HUES48 (cell line): Measurements from ENCODE around the gene SLC17A6.

Experiments used
- H3K27ac ChIP-seq: one replicate; pipeline ENCODE4 v1.7.0; 2013; ENCODE audit warnings: low read depth, low read length, inconsistent platforms
- H3K27me3 ChIP-seq: 2 replicates; pipeline ENCODE4 v1.6.1; 2013; ENCODE audit warnings: mild to moderate bottlenecking, low read length; ENCODE audit not compliant: control insufficient read depth, insufficient read depth
- H3K36me3 ChIP-seq: 2 replicates; pipeline ENCODE4 v1.6.1; 2013; ENCODE audit warnings: low read length; ENCODE audit not compliant: control insufficient read depth, insufficient read depth
- H3K4me1 ChIP-seq: 2 replicates; pipeline ENCODE4 v1.6.1; 2013; ENCODE audit warnings: mild to moderate bottlenecking, low read length; ENCODE audit not compliant: control insufficient read depth, insufficient read depth
- H3K4me3 ChIP-seq: 2 replicates; pipeline ENCODE4 v1.5.1; 2013; ENCODE audit warnings: mild to moderate bottlenecking, low read depth, low read length
- H3K9ac ChIP-seq: 2 replicates; pipeline ENCODE4 v1.6.1; 2013; ENCODE audit warnings: mild to moderate bottlenecking, low read depth, low read length, moderate library complexity
- H3K9me3 ChIP-seq: 2 replicates; pipeline ENCODE4 v1.6.1; 2013; ENCODE audit warnings: low read length; ENCODE audit not compliant: control insufficient read depth, insufficient read depth

SLC17A6 gene

DNA sequence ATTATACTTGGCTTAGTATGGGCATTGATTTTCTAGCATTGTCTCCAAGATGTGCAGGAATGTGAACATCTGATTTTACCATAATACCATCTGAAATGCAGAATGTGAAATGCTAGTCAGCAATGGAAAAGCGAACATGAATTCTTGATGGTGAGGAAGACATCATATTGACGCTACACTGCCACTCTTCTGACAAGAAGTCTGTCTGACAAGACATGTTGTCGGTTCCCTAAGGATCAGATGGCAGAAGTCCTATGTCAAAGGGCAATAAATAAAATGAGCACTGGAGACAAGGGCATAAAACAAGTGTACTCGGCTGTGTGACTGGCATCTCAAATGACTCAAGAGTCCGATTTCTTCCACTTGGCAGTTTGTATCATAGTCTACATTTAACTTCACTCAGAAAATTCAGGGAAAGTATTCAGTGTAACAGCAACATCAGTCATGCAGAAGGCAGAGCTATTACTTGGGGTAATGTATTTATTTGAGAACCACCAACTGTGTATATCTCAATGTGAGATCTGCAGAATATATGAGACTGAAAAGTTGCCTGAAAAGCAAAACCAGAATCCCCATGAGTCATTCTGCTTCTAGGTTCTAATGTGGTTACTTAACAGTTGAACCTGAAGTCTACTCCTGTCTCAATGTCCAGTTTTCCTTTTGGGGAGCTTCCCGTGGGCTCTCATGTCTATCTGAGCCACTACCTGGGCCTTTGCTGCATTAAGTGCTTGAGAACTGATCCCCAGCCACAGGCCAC, 51.5 kb downstream of the SLC17A6 start:
- H3K27me3 ChIP-seq = no peaks in the 10 kb centered on the region
- no peaks in the 10 kb centered on the region for H3K9me3 ChIP-seq
- no peak overlapping the region for H3K9ac ChIP-seq
- no peak overlapping the region for H3K4me3 ChIP-seq
- H3K36me3 ChIP-seq = no peaks in the 10 kb centered on the region
- H3K4me1 ChIP-seq = no peaks in the 10 kb centered on the region
- no peak overlapping the region for H3K27ac ChIP-seq

DNA sequence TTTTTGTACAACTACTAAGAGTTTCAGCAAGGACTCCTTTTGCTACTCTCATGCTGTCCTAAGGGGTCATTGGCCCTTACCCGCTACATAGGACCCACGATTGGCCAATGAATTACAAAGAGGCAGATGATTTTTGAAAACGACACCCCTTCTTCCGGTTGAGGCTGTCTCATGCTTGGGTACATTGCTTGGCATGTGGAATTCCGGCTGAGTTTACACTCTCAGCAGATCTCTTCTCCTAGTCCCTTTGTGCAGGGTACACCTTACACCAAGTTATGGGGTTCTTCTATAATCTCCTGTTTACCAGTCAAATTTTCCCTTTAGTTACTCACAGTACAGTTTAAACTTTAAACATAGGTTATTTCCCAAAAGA, 52.1 kb downstream of the SLC17A6 start:
- no peaks in the 10 kb centered on the region for H3K4me1 ChIP-seq
- no peak overlapping the region for H3K9ac ChIP-seq
- no peaks in the 10 kb centered on the region for H3K36me3 ChIP-seq
- no peak overlapping the region for H3K27ac ChIP-seq
- H3K4me3 ChIP-seq = no peak overlapping the region
- no peaks in the 10 kb centered on the region for H3K27me3 ChIP-seq
- H3K9me3 ChIP-seq = no peaks in the 10 kb centered on the region

DNA sequence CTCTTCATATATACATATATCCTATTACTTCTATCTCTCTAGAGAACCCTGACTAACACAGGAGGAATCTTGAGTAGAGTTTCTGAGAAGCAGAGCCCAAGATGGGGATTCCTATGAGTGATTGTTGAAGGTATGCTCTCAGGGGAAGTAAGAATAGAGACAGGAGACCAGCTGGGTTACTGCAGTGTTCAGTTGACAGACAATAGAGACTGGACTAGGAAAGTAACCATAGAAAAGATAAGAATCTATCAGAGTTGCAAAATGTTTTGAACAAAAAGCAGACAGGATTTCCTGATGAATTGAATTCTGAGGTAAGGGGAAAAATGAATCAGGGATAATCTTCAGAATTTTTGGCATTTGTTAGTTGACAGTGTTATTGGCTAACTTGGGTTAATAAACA, 54.4 kb downstream of the SLC17A6 start:
- H3K27ac ChIP-seq = no peak overlapping the region
- H3K4me1 ChIP-seq = no peaks in the 10 kb centered on the region
- H3K36me3 ChIP-seq = no peaks in the 10 kb centered on the region
- H3K9ac ChIP-seq = no peak overlapping the region
- H3K9me3 ChIP-seq = no peaks in the 10 kb centered on the region
- no peaks in the 10 kb centered on the region for H3K27me3 ChIP-seq
- H3K4me3 ChIP-seq = no peak overlapping the region

DNA sequence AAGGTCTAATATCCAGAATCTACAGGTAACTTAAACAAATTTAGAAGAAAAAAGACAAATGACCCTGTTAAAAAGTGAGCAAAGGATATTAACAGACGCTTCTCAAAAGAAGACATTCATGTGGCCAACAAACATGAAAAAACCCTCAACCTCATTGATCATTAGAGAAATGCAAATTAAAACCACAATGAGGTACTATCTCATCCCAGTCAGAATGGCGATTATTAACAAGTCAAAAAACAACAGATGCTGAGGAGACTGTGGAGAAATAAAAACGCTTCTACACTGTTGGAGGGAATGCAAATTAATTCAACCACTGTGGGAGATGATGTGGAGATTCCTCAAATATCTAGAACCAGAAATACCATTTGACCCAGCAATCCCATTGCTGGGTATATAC, 67.2 kb downstream of the SLC17A6 start:
- H3K27ac ChIP-seq = no peak overlapping the region
- peaks cover 9% of the 10 kb centered on the region; the same call in 1 of the 2 replicates for H3K4me1 ChIP-seq
- H3K4me3 ChIP-seq = no peak overlapping the region
- no peaks in the 10 kb centered on the region for H3K27me3 ChIP-seq
- no peak overlapping the region for H3K9ac ChIP-seq
- no peaks in the 10 kb centered on the region for H3K9me3 ChIP-seq
- H3K36me3 ChIP-seq = no peaks in the 10 kb centered on the region

DNA sequence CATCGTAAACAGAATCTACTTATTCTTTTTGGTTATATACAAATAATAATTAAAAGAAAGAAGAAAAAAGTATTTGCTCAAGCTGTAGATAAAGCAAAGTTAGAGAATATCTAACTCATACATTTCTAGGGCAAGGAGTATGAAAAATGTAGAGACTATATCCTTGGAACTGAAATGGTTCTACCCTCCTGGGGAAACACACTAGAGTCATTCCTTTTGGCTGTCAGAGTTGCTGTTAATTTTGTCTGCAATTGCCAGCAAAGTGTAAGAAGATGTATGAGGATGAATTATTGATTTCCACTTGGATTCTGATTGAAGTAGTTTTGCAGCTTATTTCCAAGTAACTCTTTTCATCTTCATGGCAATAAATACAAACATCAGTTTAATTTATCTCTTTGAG, 69.1 kb downstream of the SLC17A6 start:
- no peak overlapping the region for H3K27ac ChIP-seq
- no peak overlapping the region for H3K9ac ChIP-seq
- no peaks in the 10 kb centered on the region for H3K27me3 ChIP-seq
- no peaks in the 10 kb centered on the region for H3K9me3 ChIP-seq
- no peaks in the 10 kb centered on the region for H3K36me3 ChIP-seq
- H3K4me3 ChIP-seq = no peak overlapping the region
- peaks cover 9% of the 10 kb centered on the region; the same call in 1 of the 2 replicates for H3K4me1 ChIP-seq

DNA sequence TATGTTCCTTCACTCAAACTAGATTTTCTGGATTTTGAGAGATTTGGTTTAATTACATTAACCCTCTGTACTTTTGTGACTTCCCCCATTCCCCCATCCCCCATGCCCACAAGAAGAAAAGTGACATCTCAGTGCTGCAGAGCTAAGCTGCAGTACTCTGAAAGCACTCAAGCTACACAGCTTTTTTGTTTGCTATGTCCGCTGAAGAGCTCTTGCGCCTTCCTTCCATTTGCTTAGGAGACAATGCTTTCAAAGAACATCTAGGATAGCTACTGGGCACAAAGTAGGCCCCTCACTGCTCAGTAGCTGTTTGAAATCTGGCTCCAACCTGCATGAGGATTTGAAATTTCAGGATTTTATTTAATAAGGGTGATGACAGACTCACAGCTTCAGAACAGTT, 69.7 kb downstream of the SLC17A6 start:
- Histone ChIP-seq H3K27me3 (no peaks in the 10 kb centered on the region), H3K4me1 (peaks cover 9% of the 10 kb centered on the region; the same call in 1 of the 2 replicates), H3K36me3 (no peaks in the 10 kb centered on the region), H3K9me3 (no peaks in the 10 kb centered on the region), H3K4me3 (no peak overlapping the region), H3K9ac (no peak overlapping the region), H3K27ac (no peak overlapping the region)

DNA sequence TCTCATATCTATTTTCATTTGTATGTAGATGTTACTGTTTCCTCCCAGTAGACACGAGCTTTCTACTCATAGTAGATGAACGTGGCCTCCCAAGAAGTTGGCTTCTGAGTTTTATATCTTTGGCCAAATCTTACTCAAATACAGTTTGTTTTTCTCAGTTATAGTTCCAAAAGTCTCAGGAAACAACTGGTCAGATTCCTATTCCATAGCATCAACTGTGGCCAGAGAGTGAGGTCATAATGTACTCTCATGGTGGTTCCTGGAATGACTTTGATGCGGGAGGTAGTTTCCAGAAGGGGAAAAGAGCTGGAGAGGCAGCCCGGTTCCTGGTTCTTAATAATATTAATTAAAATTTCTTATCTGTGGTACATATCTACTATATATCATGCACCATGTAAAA, 77.3 kb downstream of the SLC17A6 start:
- Histone ChIP-seq H3K36me3 (no peaks in the 10 kb centered on the region), H3K4me1 (no peaks in the 10 kb centered on the region), H3K4me3 (no peak overlapping the region), H3K27ac (no peak overlapping the region), H3K9me3 (no peaks in the 10 kb centered on the region), H3K27me3 (no peaks in the 10 kb centered on the region), H3K9ac (no peak overlapping the region)

DNA sequence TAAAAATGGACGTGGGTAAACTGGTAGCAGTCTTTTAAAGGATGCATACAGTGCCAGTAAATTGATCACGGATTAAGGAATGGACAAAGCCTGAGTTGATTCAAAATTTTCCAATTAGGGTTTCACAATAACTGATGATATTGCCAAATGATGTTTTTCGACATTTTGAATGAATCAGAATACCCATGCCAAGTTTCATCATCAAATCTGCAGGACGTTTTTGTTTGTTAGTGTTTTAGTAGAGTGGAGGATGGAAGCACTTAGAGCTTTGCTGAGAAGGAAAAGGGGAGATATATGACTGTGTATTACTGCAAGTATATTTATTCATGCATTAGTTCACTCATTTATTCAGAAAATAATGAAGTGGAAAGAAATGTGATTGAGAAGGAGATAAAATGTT, 78.3 kb downstream of the SLC17A6 start:
- Histone ChIP-seq H3K36me3 (no peaks in the 10 kb centered on the region), H3K9me3 (no peaks in the 10 kb centered on the region), H3K27ac (no peak overlapping the region), H3K9ac (no peak overlapping the region), H3K4me3 (no peak overlapping the region), H3K27me3 (no peaks in the 10 kb centered on the region), H3K4me1 (no peaks in the 10 kb centered on the region)

DNA sequence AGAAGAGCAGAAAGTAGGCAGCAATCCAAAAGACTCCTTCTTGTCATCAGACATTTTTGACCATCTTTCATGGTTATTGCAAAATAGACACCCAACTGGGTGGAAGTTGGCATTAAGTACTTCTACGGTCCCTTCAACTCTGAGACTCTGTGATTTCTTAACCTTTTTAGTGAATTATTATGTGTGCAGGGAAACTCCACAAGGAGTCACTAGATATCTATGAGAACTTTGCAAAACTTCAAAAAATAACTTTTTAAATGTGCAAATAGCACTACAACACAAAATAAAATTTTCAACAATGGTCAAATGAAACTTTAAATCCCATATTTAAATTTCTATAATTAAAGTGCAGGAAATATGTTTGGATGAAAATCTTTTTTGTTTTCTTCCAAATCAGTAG, 88.7 kb downstream of the SLC17A6 start:
- H3K9ac ChIP-seq = no peak overlapping the region
- H3K4me3 ChIP-seq = no peak overlapping the region
- H3K27ac ChIP-seq = no peak overlapping the region
- no peaks in the 10 kb centered on the region for H3K36me3 ChIP-seq
- H3K9me3 ChIP-seq = no peaks in the 10 kb centered on the region
- no peaks in the 10 kb centered on the region for H3K27me3 ChIP-seq
- H3K4me1 ChIP-seq = peaks cover 9% of the 10 kb centered on the region
